Hematopoietic multipotent progenitor cell treated with erythropoietin and hydrocortisone succinate and interleukin-3 and kit ligand, for 17 days (in vitro differentiated cells): ENCODE results near the gene CDHR3.
A peak's percentile ranks its signal among the peaks of the same experiment; 100 is the strongest.

Source experiments
- DNase-seq: peaks from one replicate; pipeline ENCODE4 v3.0.0-alpha.2; 2015; ENCODE audit warnings: low spot score

Gene CDHR3

DNA sequence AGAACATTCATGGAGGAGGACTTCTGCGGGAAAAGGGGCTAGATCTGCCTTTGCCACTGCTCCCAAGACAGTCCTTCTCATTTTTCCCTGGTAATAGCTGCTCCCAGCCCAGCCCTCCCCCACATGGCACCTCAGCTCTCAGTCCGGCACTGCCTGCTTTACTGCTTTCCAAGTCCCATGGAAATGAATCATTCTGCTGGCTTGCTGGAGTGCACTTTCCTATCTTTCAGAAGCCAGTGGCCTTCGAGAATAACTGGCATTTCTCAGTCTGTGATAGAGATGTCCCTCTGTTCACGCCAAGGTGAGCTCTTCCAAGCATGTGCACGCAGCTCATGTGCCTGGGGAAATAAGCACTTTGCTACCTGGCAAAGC is 87.7 kb downstream of the CDHR3 start:
- DNase-seq: no peak

DNA sequence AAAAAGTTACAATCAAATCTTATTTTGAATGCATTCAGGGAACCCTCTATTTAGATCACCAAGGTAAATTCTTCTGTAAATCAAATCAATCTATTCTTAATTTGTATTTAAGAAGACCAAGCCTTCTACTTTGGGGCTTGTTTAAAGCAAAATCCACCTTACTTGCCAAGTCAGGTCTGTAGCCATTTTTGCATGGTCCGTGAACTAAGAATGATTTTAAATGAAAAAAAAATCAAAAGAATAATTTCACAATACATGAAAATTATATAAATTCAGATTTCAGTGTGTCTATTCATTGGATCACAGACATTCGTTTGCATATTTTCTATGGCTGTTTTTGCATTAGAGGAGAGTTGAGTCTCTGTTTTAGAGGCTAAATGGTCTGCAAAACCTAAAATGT is 89.6 kb downstream of the CDHR3 start:
- no peak for DNase-seq

DNA sequence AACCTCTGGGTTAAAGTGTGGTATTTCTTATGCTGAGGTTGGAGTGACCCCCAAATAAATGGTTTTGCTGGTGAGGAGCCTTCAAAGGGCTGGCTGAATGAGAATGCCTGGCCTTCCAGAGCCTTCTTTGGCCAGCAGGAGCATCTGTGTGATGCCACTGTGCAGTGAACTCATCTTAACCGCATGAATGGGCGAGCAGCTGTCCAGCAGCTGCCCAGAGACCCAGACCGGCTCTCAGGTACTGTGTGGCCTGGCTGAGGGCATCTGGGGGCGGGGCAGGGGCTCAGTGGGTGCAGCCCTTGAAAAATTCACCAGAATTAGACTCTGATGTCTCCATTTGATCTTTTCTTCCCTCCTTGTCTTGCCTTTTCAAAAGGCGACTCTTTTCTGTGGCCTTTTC is 90.0 kb downstream of the CDHR3 start:
- DNase-seq: no peak

DNA sequence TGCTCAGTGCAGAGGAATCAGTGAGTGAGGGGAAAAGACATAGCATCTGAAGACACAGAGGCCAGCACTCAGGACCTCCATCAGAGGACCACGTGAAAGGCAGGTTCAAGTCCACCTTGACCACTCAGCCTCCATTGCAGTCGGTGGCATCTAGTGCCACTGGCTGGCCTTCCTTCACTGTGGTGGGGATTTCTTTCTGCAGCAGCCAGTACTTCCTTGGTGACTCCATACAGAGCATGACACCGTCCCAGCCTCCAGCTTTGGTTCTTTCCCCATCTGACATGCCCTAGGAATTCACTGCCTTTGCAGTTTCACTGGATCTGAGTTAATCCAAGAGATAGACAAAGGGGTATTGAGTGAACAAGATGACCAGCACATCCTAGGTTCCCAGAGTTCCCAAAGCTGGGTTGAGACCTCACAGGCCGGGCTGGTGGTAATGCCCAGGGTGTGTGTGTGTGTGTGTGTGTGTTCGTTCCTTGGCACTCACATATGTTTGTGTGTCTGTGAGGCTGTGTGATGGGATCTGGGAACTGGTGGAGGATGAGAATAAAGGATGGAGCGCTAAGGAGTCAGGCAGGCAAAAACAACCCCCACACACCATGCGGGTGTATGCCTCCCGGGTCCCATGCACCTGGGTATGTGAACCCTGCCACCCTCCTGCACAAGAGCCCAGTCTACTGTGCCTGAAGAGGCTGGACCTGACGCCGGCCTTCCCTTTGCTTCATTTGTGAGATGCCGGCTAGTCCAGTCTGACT is 91.3 kb downstream of the CDHR3 start:
- no peak for DNase-seq

DNA sequence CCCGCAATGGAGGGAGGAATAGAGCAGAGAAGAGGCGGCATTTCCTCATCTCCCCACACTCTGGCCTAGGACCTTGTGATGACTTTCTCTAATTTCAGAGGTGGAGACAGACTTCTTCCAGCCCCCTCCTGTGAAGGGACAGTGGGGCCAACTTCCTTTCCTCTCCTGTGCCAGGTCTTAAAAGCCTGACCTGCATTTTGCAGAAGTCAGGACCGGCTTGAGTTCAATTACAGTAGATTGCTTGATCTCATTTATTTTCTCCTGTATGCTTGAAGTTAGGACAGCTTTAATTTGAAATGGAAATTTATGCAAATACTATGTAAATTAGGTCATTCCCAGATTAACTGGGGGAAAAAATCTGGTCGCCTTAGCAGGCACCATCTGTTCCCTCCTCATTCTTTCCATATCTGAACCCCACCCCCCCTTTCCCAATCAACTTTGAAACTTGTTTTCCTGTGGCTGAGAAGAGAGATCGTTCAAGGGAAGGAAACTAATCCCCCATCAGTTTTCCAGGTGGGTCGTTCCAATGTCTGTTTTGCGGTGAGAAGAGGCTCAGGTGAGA is 92.0 kb downstream of the CDHR3 start:
- DNase-seq: no peak

DNA sequence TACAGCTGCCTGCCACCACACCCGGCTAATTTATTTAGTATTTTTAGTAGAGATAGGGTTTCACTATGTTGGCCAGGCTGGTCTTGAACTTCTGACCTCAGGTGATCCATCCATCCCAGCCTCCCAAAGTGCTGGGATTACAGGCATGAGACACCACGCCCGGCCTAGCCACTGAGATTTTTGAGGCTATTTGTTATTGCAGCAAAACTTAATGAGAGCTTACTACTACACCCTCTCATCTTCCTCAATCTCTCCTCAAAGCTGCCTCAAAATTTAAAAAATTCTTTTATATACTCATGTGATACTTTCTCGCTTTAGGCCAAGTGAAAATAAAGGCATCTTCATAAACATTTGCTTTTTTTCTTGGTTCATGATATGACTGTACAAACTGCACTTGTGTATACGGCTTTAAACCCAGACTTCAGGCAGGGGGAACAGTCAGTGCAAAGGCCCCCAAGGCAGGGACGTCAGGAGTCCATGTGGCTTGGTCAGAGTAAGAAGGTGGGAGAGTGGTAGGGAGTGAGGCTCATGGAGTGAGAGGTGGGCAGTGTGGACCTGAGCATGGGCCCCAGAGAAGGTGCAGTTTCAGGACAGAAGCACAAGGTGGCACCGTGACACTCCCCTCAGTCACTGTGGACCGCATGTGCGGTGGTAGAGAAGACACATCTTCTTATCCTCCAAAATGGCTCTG is 93.6 kb downstream of the CDHR3 start:
- DNase-seq: peak; percentile 34

DNA sequence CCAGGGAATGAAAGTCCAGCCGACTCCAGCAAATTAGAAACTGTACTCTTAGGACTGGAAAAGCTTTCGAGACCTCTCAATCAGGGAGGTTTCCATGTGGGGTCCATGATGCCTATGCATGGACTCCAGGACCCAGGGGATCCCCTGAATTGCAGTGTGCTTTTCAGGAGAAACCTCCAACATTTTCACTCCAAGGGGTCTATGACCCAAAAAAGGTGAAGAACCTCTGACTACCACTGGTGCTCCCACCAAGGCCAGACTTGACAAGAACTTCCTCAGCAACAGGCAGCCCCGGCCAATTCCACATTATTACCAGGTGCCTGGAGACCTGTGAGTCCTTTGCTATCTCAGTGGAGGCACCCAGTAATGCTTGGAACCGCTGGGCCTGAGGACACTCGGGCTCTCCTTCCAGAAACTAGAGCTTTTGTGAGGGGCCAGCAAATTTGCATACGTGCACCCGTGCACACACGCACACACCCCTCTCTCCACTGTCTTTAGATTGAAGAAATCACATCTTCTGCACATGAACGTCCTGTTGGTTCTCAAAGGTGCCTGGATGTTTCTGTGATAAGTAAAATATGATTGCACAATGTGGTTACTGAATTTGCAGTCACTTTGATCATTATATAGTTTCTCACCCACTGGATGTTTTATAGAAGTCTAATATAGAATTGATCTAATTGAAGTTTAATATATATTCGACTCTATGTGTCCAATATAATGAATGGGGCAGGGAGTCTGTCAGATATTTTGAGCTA is 94.3 kb downstream of the CDHR3 start:
- no peak for DNase-seq

DNA sequence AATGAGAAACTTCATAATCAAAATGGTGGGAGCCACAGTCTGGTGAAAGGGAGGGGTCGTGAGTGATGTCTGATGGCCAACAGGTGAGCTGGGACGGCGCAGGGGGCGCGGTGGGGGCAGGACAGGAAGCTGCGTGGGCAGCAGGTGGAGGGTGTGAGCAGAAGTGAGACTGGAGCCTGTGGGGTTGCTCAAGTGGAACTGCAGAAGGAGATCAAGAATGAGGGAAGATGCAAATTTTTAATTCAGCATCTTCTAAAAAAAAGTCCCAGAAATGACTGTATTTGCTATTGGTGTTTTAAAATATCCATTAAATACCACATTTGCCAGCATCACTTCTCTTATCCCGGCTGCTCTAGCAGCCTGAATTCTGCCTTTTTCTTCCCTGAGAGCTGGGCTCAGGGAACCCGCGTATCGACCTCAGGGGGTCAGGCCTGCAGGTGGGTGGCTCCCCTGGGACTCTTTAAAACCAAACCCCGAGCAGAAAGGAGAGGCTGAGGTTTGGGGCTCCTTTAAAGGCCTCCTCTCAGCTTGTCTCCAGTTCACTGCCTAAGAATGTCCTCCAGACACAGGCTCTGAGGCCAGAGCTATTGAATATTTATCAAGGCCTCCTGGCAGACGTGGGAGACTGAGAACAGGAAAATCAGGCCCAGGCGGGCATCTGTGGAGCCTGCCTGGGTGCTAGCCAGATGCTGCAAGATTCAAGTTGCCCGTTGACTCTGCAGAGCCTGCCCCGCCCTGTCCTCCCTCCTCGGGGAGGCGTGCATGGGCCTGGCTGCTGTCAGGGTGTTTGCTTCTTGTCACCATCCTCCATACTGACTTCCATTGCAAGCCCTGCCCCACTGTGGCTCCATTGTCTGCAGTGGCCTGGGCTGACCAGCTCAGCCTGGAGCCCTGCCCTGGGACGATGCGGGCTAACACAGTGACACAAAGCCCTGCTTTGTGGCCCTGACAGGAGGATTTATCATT is 95.2 kb downstream of the CDHR3 start:
- DNase-seq: no peak

DNA sequence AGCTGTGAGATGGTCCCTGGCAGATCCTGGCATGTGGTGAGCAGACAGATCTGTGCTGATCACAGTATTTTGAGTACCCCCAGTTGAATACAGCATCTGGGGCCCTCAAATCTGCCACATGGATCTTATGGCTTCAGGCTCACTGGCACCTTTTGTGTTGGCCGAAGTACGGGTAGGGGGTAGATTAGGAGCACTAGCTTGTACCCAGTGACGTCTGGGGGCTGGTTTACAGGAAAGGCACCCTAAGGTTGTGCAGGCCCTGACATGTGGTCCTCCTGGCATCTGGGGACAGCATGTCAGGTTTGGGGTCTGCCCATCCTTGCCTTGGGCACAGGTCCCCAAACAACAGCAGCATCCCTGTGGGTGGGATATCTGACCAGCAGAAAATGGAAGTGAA is 95.9 kb downstream of the CDHR3 start:
- no peak for DNase-seq

DNA sequence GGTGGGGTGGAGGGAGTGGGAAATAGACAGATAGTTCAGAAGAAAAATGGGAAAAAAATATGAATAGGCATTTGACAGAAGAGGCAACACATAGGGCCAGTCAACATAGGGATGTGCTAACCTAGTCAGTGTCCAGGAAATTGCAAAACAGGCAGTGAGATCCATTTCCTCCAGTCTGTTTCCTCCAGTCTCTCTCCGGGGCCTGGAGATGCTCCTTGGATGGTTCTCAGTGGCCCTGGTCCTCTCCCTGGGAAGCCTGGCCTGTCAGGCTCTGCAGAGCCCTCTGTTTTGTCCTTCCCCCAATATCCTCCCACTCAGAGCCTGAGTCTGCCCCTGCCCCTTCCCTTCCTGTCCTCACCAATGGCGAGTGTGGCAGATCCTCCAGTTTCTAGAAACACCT is 96.5 kb downstream of the CDHR3 start:
- DNase-seq: no peak

DNA sequence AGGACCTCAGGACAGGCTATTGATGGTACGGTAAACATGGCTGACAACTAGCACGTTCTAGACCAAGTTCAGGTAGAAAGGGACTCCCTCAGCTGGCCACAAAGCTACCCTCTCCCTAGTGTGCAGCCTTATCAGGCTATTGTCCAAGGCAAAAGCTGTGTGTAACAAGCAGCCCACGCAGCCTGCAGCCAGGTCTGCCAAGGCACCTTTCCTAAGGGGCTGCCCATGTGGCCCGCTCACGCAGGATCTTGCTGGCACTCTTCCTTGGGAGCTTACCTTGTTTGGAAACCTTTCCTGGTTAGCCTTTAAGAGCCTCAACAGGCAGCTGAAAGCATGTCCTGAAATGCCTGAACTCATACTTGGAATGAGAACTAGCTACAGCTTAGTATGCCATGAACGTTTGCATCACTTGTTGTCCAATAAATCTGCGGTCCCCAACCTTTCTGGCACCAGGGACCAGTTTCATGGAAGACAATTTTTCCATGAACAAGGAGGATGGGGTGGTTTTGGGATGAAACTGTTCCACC is 97.4 kb downstream of the CDHR3 start:
- no peak for DNase-seq

DNA sequence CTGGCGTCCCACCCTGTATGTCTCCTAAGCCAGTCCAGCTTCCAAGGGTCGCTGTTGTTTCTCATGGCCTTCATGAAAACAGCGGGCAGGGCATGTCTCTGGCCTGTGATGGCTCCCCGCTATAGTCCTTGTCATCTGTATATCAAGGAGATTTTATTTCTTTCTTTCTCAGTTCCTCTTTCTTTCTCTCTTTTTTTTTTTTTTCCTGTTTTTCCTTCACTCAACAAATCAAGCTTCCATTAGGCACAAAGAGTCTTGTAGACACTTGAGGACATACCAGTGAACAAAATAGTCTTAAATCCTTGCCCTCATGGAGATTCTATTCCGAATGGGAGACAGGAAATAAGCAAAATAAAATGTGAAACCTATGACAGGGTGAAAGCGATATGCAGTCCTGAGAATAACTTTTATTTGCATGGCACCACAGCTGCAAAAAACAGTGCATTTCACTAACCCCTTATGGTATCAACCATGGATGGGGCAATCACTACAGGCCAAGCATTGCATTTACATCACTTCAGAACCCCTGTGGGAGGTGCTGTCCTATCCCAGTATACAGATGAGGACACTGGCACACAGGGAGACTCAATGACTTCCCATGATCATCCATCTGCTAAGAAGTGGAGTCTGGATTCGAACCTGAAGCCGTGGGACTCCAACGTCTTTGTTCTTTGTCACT is 98.4 kb downstream of the CDHR3 start:
- no peak for DNase-seq

DNA sequence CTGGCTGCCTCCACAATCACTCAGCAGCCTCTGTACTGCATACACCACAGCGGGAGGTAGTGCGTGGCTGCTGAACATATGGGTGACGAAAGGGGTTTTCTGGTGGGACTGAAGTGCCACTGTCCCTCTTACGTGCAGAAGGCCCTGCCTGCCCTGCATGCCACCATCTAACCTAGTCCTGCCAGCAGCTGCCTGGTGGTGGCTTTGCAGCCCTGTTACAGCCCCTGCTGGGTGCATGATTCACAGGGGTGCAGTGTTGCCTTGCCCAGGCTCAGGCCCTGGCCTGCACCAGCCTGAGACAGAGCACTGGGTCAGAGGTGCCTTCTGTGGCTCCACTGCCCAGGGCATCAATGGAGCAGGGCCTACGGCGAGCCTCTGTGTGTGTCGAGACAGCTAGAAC is 98.9 kb downstream of the CDHR3 start:
- DNase-seq: no peak

DNA sequence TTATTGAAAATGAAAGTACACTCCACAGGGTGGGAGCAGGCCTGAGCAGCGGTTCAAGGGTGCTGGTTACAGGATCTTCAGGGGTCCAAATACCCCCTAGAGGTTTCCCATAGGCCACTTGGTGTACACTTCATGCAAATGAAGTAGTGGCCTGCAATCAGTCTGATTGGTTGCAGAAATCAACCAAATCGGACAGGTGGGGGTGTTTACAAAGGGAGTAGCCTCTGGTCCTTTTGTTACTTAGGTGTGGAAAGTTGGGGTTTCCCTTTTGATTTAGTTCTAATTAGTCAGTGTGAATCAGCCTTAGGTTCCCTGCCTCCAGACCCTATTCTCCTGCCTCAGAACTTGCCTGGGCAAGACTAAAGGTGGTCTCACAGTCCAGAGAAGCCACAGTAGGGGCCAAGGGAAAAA is 99.5 kb downstream of the CDHR3 start:
- DNase-seq: no peak

DNA sequence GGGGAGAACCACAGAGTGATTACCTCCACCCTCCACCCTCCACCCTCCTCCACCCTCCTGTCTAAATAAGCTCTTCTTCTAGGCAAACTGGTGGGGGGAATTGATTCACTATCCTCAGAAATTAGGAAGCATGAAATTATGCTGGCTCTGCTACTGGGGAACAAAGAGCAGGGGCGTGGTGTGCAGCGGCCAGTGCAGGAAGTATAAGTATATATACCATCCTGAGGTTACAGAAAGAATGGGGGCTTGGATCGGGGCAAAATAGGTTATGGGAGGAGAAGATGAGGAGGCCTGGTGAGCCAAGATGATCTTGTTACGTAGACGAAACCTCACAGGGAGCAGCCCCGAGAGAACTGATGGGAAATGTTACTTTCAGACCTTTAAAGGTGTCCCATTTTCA is 100.0 kb downstream of the CDHR3 start:
- DNase-seq: no peak

DNA sequence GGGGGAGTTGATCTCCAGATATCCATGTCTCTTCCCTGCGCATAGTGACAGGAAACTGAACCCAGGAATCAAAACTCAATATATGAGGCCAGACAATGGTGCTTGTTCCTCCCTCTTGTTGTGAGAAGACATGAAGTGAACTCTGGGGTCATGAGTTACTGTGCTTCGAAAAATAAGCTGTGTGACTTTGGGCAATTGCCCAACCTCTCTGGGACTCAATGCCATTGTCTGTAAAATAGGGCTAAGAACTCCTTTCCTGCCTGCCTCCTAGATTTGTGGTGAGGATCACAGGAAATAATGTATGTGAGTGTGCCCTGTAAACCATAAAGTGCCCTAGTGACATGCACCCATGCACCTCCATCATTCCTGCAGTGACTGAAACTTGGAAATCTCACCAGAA is 100.6 kb downstream of the CDHR3 start:
- no peak for DNase-seq

DNA sequence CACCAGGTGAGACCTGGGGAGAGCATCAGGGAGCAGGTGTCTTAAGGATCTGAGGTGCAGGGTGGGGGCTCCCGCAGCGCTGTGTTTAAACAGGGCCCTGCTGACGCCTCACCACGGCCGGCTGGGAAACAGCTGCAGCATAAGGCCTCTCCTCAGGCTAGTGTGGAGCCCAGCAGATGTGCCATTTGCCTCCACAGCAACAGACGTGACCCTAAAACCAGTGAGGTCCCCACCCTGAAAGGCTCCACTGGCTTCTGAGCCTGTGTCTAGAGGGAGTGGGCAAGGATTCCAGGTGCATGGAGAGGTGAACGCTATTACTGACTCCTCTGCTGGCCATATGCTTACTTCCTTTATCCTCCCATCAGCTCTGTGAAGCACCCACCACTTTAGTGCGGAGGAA is 101.3 kb downstream of the CDHR3 start:
- DNase-seq: no peak

DNA sequence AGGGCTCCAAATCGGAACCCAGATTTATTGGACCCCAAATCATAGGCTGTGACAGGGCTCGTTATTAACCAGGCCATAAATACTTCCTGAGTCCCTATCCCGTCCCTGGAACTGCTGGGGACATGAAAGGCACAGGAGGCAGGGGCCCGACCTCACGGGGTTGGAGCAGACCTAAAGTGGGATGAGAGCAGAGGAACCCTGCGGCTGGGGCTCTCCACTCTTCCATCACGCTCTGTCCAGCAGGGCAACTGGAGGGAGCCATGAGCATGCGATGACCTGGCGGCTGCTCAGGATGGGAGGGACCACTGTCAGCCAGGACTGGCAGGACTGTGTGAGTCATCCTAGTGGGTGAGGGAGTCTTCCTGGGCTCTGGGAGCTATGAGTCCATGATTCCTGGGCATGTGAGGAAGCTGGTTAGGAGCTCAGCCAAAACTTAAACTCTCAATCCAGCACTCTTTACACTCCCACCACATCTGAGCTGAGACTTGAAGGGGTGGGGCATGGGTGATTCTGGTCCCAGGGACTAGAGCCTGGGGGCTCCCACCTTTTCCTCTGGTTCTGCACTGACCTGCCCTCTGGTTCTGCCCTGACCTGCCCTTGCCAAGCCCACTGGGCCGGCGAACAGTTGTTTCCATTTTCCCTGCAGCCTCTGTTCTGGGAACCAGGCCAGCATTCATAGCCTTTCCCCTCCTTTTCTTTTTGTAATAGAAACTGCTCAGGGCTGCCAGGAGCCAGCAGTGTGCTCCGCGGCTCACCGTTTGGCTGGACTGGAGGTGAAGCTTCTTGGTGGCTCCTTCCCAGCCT is 101.9 kb downstream of the CDHR3 start:
- no peak for DNase-seq

DNA sequence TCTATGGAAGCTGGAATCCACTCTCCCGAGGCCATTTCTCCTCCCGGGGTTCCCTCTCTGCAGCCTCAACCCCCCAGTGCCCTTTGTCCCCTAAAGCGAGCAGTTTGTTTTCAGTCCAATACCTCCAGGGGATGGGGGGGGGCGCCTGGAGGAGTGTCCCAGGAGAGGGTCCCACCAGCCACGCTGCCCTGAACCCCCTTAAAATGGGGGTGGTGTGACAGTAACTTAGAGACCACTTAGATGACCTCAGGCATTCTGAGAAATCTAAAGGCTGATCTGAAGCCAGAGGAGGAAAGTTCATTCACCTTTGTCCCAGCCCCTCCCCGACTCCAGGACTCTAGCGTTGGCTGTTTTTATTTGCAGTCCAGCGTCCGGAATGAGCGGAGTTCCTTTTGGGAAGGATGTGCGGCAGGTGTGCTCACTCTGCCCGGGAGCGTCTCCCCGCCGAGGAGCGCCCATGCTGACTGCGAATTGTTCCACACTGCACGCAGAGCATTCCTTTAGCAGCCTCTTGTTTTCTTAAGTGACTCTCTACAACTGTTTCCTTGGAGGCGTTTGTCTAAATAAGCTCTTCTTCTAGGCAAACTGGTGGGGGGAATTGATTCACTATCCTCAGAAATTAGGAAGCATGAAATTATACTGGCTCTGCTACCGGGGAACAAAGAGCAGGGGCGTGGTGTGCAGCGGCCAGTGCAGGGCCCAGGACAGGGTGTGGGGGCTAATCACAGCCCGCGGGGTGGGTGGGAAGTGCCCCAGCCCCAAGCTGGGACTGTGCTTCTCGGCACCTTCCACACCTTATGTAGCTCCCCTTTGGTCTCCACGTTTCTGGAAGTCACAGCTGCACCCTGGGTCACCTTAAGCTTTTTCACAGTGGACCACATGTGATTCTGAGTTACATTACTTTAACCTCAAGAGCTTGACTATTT is 102.8 kb downstream of the CDHR3 start:
- no peak for DNase-seq
